CD4-positive, alpha-beta T cell treated with Interleukin-15 for 1 hour (primary cell): ENCODE data around the gene CCDC146.
"Not testable (repeated sequence)": the region's sequence is repeated elsewhere in the genome, so short reads cannot be mapped to it uniquely, and the experiment has no call there.

Experiments used
- DNase-seq: peaks from one replicate; pipeline ENCODE4 v3.0.0-alpha.2; 2020

Gene CCDC146

GRCh38 chr7:77205706-77206105 is 83.3 kb downstream of the CCDC146 start:
- DNase-seq, result no peak

DNA sequence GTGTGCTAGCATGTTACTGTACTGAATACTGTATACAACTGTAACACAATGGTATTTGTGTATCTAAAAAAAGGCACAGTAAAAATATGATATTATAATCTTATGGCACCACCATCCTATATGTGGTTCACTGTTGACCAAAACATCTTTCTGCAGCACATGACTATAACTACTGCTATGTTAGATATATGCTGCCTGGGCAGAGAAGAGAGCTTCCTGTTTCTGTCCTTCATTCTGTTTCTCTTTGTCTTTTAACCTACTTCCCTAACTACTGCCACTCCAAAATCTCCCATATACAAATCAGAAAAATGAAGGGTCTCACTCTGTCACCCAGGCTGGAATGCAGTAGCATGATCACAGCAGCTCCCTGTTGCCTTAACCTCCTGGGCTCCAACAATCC is 86.0 kb downstream of the CCDC146 start:
- DNase-seq, result no peak

GRCh38 chr7:77209479-77210139 is 87.2 kb downstream of the CCDC146 start:
- no peak for DNase-seq

- DNase-seq, result no peak
Observed at GRCh38 chr7:77216181-77216845, 93.9 kb downstream of the CCDC146 start.

- DNase-seq, result no peak
Observed at GRCh38 chr7:77217474-77218185, 95.2 kb downstream of the CCDC146 start.

GRCh38 chr7:77219701-77220331 is 97.4 kb downstream of the CCDC146 start:
- not testable (repeated sequence) for DNase-seq

GRCh38 chr7:77222065-77222464 is 99.7 kb downstream of the CCDC146 start:
- no peak for DNase-seq

GRCh38 chr7:77222819-77223218 is 100.4 kb downstream of the CCDC146 start:
- DNase-seq, result no peak

- DNase-seq, result no peak
Observed at GRCh38 chr7:77223261-77223660, 100.8 kb downstream of the CCDC146 start.

- no peak for DNase-seq
Observed at GRCh38 chr7:77226357-77226839, 104.0 kb downstream of the CCDC146 start.

DNA sequence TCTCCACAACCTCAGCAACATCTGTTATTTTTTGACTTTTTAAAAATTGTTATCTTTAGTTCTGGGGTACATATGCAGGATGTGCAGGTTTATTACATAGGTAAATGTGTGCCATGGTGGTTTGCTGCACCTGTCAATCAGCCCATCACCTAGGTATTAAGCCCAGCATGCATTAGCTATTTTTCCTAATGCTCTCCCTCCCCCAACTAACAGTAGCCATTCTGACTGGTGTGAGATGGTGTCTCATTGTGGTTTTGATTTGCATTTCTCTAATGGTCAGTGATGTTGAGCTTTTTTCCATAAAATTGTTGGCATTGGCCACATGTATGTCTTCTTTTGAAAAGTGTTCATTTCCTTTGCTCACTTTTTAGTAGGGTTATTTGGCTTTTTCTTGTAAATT is 106.4 kb downstream of the CCDC146 start:
- not testable (repeated sequence) for DNase-seq

DNA sequence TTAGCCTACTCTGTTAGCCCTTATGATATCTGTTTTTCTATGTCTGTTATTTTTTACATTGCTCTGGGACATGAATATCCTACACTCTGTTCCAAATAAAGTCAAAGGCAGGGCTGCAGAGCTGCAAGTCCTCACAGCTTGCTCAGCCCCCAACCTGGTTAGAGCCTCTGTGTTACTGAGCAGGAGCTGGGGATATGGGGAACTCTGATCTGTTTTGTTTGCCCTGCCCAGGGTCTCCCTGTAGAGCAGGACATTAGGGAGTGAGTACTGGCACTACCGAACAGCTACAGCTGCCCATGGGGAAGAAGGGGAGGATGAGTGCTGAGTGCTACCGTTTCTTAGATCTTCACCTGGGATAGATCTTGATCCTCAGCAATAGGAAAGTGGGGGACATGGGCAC is 110.1 kb downstream of the CCDC146 start:
- DNase-seq, result no peak

GRCh38 chr7:77235276-77235675 is 112.9 kb downstream of the CCDC146 start:
- DNase-seq, result no peak

DNA sequence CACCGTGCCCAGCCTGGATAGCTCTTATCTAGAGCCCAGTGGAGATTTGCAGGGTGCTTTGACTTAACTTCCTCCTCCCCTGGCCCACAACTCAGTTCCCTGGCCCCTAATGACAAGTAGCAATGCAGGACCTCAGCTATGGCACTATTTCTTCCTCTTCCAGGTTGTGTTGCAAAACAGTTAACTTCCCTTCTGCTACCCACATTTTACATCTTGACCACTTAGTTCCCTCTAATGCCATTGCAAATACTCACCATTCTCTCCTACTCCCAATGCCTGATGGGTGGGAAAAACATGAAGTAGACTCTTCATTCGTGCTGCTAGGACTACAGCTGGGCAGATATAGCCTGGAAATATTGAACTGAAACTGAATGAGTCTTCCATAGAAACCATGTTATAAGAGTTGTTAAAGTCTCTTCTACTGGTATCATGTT is 116.3 kb downstream of the CCDC146 start:
- DNase-seq, result peak; percentile 49

- DNase-seq, result no peak
Observed at GRCh38 chr7:77239471-77239870, 117.1 kb downstream of the CCDC146 start.

DNA sequence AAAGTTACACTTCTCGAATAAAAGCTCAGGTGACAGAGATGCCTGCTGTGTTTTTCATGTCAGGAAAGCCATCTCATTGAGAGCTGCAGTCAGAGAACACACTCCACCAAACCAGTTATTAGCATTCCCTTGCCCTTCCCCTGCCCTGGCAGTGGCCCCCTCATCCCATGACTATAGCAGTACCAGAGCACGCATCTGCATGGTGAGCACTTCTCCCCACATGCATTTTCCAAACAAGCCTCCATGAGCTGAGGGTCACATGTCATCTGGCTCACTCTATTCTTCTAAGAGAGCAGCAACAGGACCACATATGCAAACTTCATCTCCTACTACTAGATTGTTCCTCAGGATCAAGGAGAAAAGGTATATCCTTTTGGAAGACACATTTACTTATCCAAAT is 119.7 kb downstream of the CCDC146 start:
- DNase-seq, result no peak

- no peak for DNase-seq
Observed at GRCh38 chr7:77242554-77242953, 120.1 kb downstream of the CCDC146 start.

DNA sequence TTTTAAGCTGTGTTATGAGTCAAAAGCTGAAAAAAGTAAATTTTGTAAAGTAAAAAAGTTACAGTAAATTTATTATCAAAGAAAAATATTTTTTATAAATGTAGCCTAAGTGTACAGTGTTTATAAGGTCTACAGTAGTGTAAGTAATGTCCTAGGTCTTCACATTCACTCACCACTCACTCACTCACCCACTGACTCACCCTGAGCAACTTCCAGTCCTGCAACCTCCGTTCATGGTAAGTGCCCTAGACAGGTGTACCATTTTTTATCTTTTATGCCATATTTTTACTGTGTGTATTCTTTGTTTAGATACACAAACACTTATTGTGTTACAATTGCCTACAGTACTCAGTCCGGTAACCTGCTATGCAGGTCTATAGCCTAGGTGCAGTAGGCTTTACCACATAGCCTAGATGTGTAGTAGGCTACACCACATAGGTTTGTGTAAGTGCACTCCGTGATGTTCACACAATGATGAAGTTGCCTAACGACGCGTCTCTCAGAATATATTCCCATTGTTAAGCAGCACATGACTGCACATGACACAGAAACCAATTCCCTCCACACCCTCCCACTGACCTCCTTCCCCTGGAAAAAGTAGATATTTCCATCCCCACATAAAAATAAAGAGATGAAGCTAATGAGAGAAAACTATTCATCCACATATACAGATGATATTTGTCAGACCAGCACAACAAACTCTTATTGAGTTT is 122.0 kb downstream of the CCDC146 start:
- no peak for DNase-seq

GRCh38 chr7:77245015-77245755 is 122.8 kb downstream of the CCDC146 start:
- DNase-seq, result no peak

DNA sequence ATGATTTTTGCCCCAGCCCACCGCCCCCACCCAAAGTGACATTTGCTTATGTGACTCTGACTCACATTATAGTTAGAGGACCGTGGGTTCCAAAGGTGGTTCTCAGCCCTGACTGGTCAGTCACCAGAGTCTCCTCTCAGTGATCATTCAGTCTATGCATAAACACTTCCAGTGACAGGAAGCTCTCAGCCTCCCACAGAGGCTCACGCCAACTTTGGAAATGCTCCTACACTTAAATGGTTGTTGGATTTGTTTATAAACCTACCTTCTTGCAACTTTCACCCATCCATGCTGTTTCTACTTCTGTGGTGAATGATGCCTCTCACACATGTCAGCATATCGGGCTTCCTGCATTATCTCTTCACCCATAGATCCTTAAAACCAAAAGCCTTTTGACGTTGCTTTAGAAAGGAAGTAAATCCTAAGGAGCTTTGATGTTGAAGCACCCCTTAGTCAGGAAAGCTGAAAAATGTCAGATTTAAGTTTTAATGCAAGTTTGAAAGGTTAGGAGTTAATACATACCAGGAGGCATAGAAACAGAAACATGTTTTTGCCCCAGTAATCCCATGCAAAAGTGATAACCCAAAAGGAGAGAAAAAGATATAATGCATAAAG is 123.7 kb downstream of the CCDC146 start:
- no peak for DNase-seq

DNA sequence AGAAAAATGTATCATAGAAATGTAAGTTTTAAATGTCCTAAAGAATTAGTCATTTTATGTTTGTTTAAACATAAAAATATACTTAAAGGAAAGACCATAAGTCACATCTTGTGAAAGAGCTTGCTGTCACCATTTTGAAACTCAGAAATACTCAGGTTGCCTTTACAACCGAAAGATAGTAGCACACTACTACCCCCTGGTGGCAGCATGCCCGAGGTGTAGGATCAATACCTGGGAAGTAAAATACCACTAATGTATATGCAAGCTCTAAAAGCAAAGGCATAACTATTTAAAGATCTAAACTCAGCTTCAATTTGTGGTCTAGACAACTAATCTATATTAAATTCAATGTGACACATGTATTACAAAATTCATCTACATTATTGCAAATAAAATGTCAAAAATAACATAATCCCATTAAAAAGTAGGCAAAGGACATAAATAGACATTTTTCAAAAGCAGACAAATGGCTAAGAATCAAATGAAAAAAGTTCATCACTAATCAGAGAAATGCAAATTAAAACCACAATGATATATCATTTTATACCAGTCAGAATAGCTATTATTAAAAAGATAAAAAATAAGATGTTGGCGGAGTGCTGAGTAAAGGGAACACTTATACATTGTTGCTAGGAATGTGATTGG is 124.9 kb downstream of the CCDC146 start:
- DNase-seq, result peak; percentile 81
